H1 (cell line): ENCODE data around the gene BAZ1B. TPM values are rescaled to one million over a fixed set of nuclear protein-coding genes. Genes with fewer than 3 reads are reported as not detected.

ENCODE experiments used
- CTCF ChIA-PET: fragments of 300-600 bp; sonication (Branson Sonifier 250); formaldehyde crosslinking; loops from one replicate; lab custom pipeline; 2021; ENCODE audit not compliant: partially characterized antibody; lab: Charles Lee
- POLR2A ChIA-PET: fragments of 300-600 bp; sonication (Branson Sonifier 250); formaldehyde crosslinking; loops from one replicate; lab custom pipeline; 2021; ENCODE audit warnings: inconsistent platforms; ENCODE audit not compliant: partially characterized antibody; lab: Charles Lee
- DNase-seq, 2 experiments: peaks; one replicate each; pipeline versions ENCODE4 v3.0.0 to v3.0.0-alpha.2; 2010 to 2022; ENCODE audit warnings: low spot score in 2 of 2, low read depth in 1 of 2, mixed read lengths in 1 of 2
- FAIRE-seq: peaks from 2 replicates; lab custom pipeline; 2011; peaks lifted over from hg19 to GRCh38; lab: Jason Lieb, UNC
- H2AFZ ChIP-seq: 2 replicates; pipeline ENCODE4 v1.8.1; 2012; ENCODE audit warnings: low read length, inconsistent platforms
- H2AK5ac ChIP-seq: 2 replicates; pipeline ENCODE4 v1.6.1; 2013; ENCODE audit warnings: low read depth, low read length
- H2BK120ac ChIP-seq: replicated peaks from 2 replicates; pipeline ENCODE3; 2013; ENCODE audit warnings: low read depth, low read length, inconsistent platforms
- H2BK12ac ChIP-seq: 2 replicates; pipeline ENCODE4 v1.6.1; 2013; ENCODE audit warnings: low read depth, low read length
- H2BK15ac ChIP-seq: 2 replicates; pipeline ENCODE4 v1.6.1; 2013; ENCODE audit warnings: low read length
- H2BK20ac ChIP-seq: 2 replicates; pipeline ENCODE4 v1.6.1; 2013; ENCODE audit warnings: low read length
- H2BK5ac ChIP-seq: 2 replicates; pipeline ENCODE4 v1.6.1; 2013; ENCODE audit warnings: low read depth, low read length
- H3K14ac ChIP-seq: 2 replicates; pipeline ENCODE4 v1.6.1; 2013; ENCODE audit warnings: inconsistent platforms; ENCODE audit not compliant: insufficient read length
- H3K18ac ChIP-seq: 2 replicates; pipeline ENCODE4 v1.6.1; 2013; ENCODE audit warnings: low read length; ENCODE audit errors: extremely low read depth
- H3K23ac ChIP-seq: 2 replicates; pipeline ENCODE4 v1.6.1; 2013; ENCODE audit warnings: inconsistent platforms; ENCODE audit not compliant: insufficient read length
- H3K23me2 ChIP-seq: 2 replicates; pipeline ENCODE4 v1.6.1; 2013; ENCODE audit warnings: low read depth, low read length
- H3K27ac ChIP-seq: 2 replicates; pipeline ENCODE4 v1.6.1; 2011; ENCODE audit warnings: low read depth, low read length, inconsistent platforms
- H3K27me3 ChIP-seq, 4 experiments: replicated peaks in 1 of 4; 1 replicate in 1 of 4; 2 replicates in 3 of 4; pipeline versions ENCODE4 v1.6.1 to v1.8.1; 2011 to 2013; ENCODE audit warnings: low read length in 3 of 4, mild to moderate bottlenecking in 3 of 4, inconsistent platforms in 2 of 4, mixed read lengths in 2 of 4, moderate library complexity in 1 of 4; ENCODE audit not compliant: control insufficient read depth in 3 of 4, insufficient read depth in 3 of 4; ENCODE audit errors: extremely low read depth in 1 of 4
- H3K36me3 ChIP-seq, 4 experiments: 2 replicates each; pipeline versions ENCODE4 v1.6.1 to v1.8.1; 2011 to 2013; ENCODE audit warnings: mild to moderate bottlenecking in 4 of 4, low read length in 3 of 4, moderate library complexity in 2 of 4, control low read depth in 1 of 4, inconsistent platforms in 1 of 4; ENCODE audit not compliant: insufficient read depth in 4 of 4, control insufficient read depth in 2 of 4
- H3K4ac ChIP-seq: replicated peaks from 2 replicates; pipeline ENCODE3; 2013; ENCODE audit warnings: low read length, low read depth, mixed read lengths, inconsistent platforms; ENCODE audit not compliant: insufficient read length
- H3K4me1 ChIP-seq, 4 experiments: replicated peaks in 1 of 4; 1 replicate in 1 of 4; 2 replicates in 3 of 4; pipeline versions ENCODE4 v1.6.1 to v1.8.1; 2011 to 2013; ENCODE audit warnings: low read length in 3 of 4, inconsistent platforms in 2 of 4, mixed read lengths in 1 of 4; ENCODE audit not compliant: insufficient read depth in 4 of 4, control insufficient read depth in 3 of 4
- H3K4me2 ChIP-seq, 2 experiments: 2 replicates each; pipeline versions ENCODE4 v1.6.1 to v1.8.1; 2011 to 2013; ENCODE audit warnings: low read depth in 2 of 2, low read length in 2 of 2, control low read depth in 1 of 2, inconsistent platforms in 1 of 2, mild to moderate bottlenecking in 1 of 2; ENCODE audit not compliant: insufficient read depth in 1 of 2
- H3K4me3 ChIP-seq, 4 experiments: fragments of 200-600, 300-600 bp in 1 of 4; sonication (generic), shearing (Covaris generic), sonication (Bioruptor Twin) in 1 of 4; 2 replicates each; pipeline versions ENCODE4 v1.5.1 to v1.8.1; 2011 to 2016; ENCODE audit warnings: low read length in 4 of 4, low read depth in 3 of 4, control low read depth in 2 of 4, inconsistent platforms in 2 of 4, mild to moderate bottlenecking in 2 of 4, mixed read lengths in 1 of 4, moderate library complexity in 1 of 4; ENCODE audit not compliant: insufficient read depth in 2 of 4; ENCODE audit errors: extremely low read depth in 1 of 4
- H3K56ac ChIP-seq: replicated peaks from 2 replicates; pipeline ENCODE3; 2013; ENCODE audit warnings: low read depth, mild to moderate bottlenecking, mixed read lengths, low read length, inconsistent platforms; ENCODE audit not compliant: insufficient read length
- H3K79me1 ChIP-seq: 2 replicates; pipeline ENCODE4 v1.6.1; 2013; ENCODE audit warnings: low read depth, low read length, control low read depth
- H3K79me2 ChIP-seq, 2 experiments: 2 replicates each; pipeline versions ENCODE4 v1.6.1 to v1.8.1; 2012 to 2013; ENCODE audit warnings: low read length in 2 of 2, mild to moderate bottlenecking in 2 of 2, inconsistent platforms in 1 of 2; ENCODE audit not compliant: insufficient read depth in 2 of 2, control insufficient read depth in 1 of 2
- H3K9ac ChIP-seq, 4 experiments: replicated peaks in 1 of 4; 1 replicate in 1 of 4; 2 replicates in 3 of 4; pipeline versions ENCODE4 v1.6.1 to v1.8.1; 2011 to 2013; ENCODE audit warnings: low read depth in 3 of 4, low read length in 3 of 4, control low read depth in 2 of 4, mild to moderate bottlenecking in 2 of 4, moderate library complexity in 2 of 4, inconsistent platforms in 1 of 4; ENCODE audit errors: extremely low read depth in 1 of 4
- H3K9me3 ChIP-seq, 2 experiments: 2 replicates each; pipeline versions ENCODE4 v1.6.1 to v1.8.1; 2012 to 2013; ENCODE audit warnings: mild to moderate bottlenecking in 2 of 2, moderate library complexity in 2 of 2, control low read depth in 1 of 2, inconsistent platforms in 1 of 2, low read depth in 1 of 2, low read length in 1 of 2, mixed read lengths in 1 of 2; ENCODE audit not compliant: insufficient read depth in 2 of 2
- H4K20me1 ChIP-seq, 2 experiments: replicated peaks in 1 of 2; 2 replicates each; pipeline versions ENCODE3 to v1.8.1; 2011 to 2013; ENCODE audit warnings: inconsistent platforms in 2 of 2, low read length in 2 of 2, mild to moderate bottlenecking in 1 of 2; ENCODE audit not compliant: insufficient read depth in 2 of 2, control insufficient read depth in 1 of 2
- H4K5ac ChIP-seq: 2 replicates; pipeline ENCODE4 v1.6.1; 2013; ENCODE audit warnings: low read length, low read depth, mixed read lengths, inconsistent platforms; ENCODE audit not compliant: insufficient read length
- H4K8ac ChIP-seq: 2 replicates; pipeline ENCODE4 v1.8.0; 2013; ENCODE audit warnings: mild to moderate bottlenecking, moderate library complexity, low read length, inconsistent platforms; ENCODE audit not compliant: insufficient read depth; ENCODE audit errors: extremely low read depth
- H4K91ac ChIP-seq: replicated peaks from 2 replicates; pipeline ENCODE3; 2013; ENCODE audit warnings: low read length, mixed read lengths, inconsistent platforms; ENCODE audit not compliant: insufficient read length
- BRCA1 ChIP-seq: IDR thresholded peaks from 2 replicates; pipeline ENCODE4 v1.6.1; 2012; ENCODE audit warnings: low read depth, low read length, improper control_type of control experiment
- CHD1 ChIP-seq: IDR thresholded peaks from 2 replicates; pipeline ENCODE4 v1.6.1; 2012; ENCODE audit warnings: low read depth, low read length, improper control_type of control experiment
- MAFK ChIP-seq: IDR thresholded peaks from 2 replicates; pipeline ENCODE4 v1.6.1; 2012; ENCODE audit warnings: low read depth, mild to moderate bottlenecking, improper control_type of control experiment, low read length
- RAD21 ChIP-seq, 2 experiments: IDR thresholded peaks in 1 of 2; conservative IDR thresholded peaks in 1 of 2; 2 replicates each; pipeline ENCODE4 v1.6.1; 2011; ENCODE audit warnings: low read depth in 2 of 2, low read length in 2 of 2, improper control_type of control experiment in 1 of 2, inconsistent platforms in 1 of 2, mild to moderate bottlenecking in 1 of 2, moderate library complexity in 1 of 2
- SP4 ChIP-seq: IDR thresholded peaks from 2 replicates; pipeline ENCODE4 v1.6.1; 2012; ENCODE audit warnings: low read length, inconsistent platforms
- ZNF274 ChIP-seq: IDR thresholded peaks from 2 replicates; pipeline ENCODE4 v1.7.0; 2012; ENCODE audit warnings: low read length, borderline replicate concordance; ENCODE audit errors: extremely low read depth
- WGBS, 2 experiments: shearing (Covaris generic) in 1 of 2; methylation state at CpG; one replicate each; pipeline versions ENCODE4 v1.1.6 to v1.1.7; 2013 to 2015; ENCODE audit warnings: low lambda C conversion rate in 2 of 2, mixed read lengths in 2 of 2, inconsistent platforms in 1 of 2, low coverage in 1 of 2, missing lambda C conversion rate in 1 of 2; ENCODE audit not compliant: insufficient replicate concordance in 2 of 2, insufficient coverage in 1 of 2, insufficient read length in 1 of 2; ENCODE audit errors: extremely low coverage in 1 of 2, missing lambda C conversion rate in 1 of 2; 5-methylcytosine and 5-hydroxymethylcytosine counted together
- polyA plus RNA-seq, 7 experiments: library from polyadenylated mRNA; depleted of rRNA in 3 of 7; stranded (reverse) in 5 of 7; unstranded in 2 of 7; fragments of >200 nt in 5 of 7; fragments of 200-250 nt in 2 of 7; gene quantifications; 1 replicate in 5 of 7; 2 replicates in 1 of 7; 4 replicates in 1 of 7; pipeline versions ENCODE4 v1.2.1 to v1.2.3, GENCODE V29; 2011 to 2013; ENCODE audit warnings: missing spikeins in 2 of 7, mixed read lengths in 2 of 7
- total RNA-seq: library from RNA; stranded (reverse); fragmentation: NEBNext Ultra II Directional; extraction: Animal tissue kit (Norgen Biotek cat#: 25700); gene quantifications from 2 replicates; pipeline ENCODE4 v1.2.1, GENCODE V29; 2021
- TF ChIP-seq, protein P1 (sequence below), 3 experiments: IDR thresholded peaks; 1 replicate in 2 of 3; 2 replicates in 1 of 3; pipeline versions ENCODE4 v1.5.1 to v1.6.1; 2011; ENCODE audit warnings: low read length in 3 of 3, mild to moderate bottlenecking in 3 of 3, inconsistent platforms in 2 of 3, low read depth in 1 of 3, moderate library complexity in 1 of 3; ENCODE audit not compliant: insufficient read depth in 1 of 3; ENCODE audit errors: control extremely low read depth in 1 of 3
- TF ChIP-seq, protein P2 (sequence below): IDR thresholded peaks from 2 replicates; pipeline ENCODE4 v1.6.1; 2012; ENCODE audit warnings: inconsistent platforms

The BAZ1B gene
- total and polyA plus RNA-seq, 2 of the 8 experiments (the other 6 are each of a cell fraction or from before 2014, with no cell fraction given) = 21.0 to 86.8 TPM

DNA sequence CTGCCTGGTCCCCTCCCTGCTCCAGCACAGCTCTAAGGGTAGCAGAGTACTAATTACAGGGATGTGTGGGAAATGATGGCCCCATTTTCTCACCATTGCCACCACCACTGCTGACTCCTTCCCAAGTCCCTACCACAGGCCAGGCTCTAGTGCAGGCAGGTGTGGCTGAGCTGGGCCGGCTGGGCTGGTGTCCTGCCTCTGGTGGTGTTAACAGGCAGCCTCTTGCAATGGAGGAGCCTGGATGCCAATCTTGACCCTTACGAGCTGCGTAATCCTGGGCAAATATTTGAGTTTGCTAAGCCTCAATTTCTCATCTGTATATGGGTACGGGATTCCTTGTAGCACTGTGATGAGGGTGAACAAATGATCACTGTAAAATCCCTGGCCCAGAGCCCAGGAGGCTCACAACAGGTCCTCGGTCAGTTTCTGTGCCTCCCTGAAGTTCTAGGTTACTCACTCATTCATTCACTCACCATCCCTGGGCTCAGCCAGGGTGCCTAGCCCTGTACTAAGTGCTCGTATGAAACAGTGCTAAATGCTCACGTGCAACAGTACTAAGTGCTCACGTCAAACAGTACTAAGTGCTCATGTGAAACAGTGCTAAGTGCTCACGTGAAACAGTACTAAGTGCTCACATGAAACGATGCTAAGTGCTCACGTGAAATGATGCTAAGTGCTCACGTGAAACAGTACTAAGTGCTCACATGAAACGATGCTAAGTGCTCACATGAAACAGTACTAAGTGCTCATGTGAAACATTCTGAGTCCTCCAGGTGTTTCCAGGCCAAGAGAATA is 90.9 kb downstream of the BAZ1B start:
- DNase-seq (no peak), FAIRE-seq (peak; percentile 66)
- Histone ChIP-seq H4K8ac (no peak overlapping the region), H2BK5ac (no peak overlapping the region), H3K4me3 (no peak overlapping the region), H3K4me1 (peaks cover 0 to 18% (median 13%) of the 10 kb centered on the region in 4 experiments; a peak in 6 of 7 replicates), H3K23ac (no peak overlapping the region), H2BK12ac (0 out of 2 replicates have a peak overlapping the region, but pooled peaks have one; percentile 41), H3K14ac (no peak overlapping the region), H4K5ac (no peak overlapping the region), H3K4me2 (no peak overlapping the region), H2AFZ (no peak overlapping the region), H2AK5ac (peak overlapping the region; percentile 78), H2BK20ac (no peak overlapping the region; the same call in 1 of the 2 replicates), H3K27ac (no peak overlapping the region), H3K4ac (no peak overlapping the region), H4K20me1 (peaks cover 0 to 11% of the 10 kb centered on the region in 2 experiments), H3K79me1 (no peaks in the 10 kb centered on the region), H3K18ac (no peak overlapping the region), H4K91ac (no peak overlapping the region), H2BK15ac (peak overlapping the region; percentile 9; the same call in 1 of the 2 replicates), H2BK120ac (no peak overlapping the region), H3K23me2 (peaks cover 10% of the 10 kb centered on the region; the same call in 1 of the 2 replicates), H3K36me3 (no peaks in the 10 kb centered on the region), H3K79me2 (no peaks in the 10 kb centered on the region), H3K9me3 (peaks cover 0 to 12% of the 10 kb centered on the region in 2 experiments; a peak in 2 of 4 replicates), H3K9ac (no peak overlapping the region), H3K27me3 (peaks cover 9 to 20% (median 18%) of the 10 kb centered on the region in 4 experiments), H3K56ac (no peak overlapping the region)
- WGBS, 2 experiments = 88% methylated on average over 13 of the region's 13 CpGs; no CpG with 5 or more reads in 1 of the 2 experiments
- POLR2A ChIA-PET = interaction anchor here (0.5 to 1.7 kb wide), 3 partner anchors 8 to 90 kb away, joined by 3 to 4 read pairs (median 4); no protein-coding TSS in a partner anchor
- CTCF ChIA-PET = interaction anchor here (0.8 to 2.1 kb wide), 6 partner anchors 15 to 109 kb away, joined by 3 to 11 read pairs (median 4); no protein-coding TSS in a partner anchor
- TF ChIP-seq ZNF274 (no peak), CHD1 (no peak), MAFK (no peak), RAD21 (IDR thresholded peaks at IDR 0.05 in 1 of 2, conservative IDR thresholded peaks at IDR 0.05 in 1 of 2; ENCODE audit: low read depth in 2 of 2, low read length in 2 of 2) (no peak; a peak in 1 of 4 replicates), SP4 (no peak), BRCA1 (no peak)
- TF ChIP-seq, protein P1, sequence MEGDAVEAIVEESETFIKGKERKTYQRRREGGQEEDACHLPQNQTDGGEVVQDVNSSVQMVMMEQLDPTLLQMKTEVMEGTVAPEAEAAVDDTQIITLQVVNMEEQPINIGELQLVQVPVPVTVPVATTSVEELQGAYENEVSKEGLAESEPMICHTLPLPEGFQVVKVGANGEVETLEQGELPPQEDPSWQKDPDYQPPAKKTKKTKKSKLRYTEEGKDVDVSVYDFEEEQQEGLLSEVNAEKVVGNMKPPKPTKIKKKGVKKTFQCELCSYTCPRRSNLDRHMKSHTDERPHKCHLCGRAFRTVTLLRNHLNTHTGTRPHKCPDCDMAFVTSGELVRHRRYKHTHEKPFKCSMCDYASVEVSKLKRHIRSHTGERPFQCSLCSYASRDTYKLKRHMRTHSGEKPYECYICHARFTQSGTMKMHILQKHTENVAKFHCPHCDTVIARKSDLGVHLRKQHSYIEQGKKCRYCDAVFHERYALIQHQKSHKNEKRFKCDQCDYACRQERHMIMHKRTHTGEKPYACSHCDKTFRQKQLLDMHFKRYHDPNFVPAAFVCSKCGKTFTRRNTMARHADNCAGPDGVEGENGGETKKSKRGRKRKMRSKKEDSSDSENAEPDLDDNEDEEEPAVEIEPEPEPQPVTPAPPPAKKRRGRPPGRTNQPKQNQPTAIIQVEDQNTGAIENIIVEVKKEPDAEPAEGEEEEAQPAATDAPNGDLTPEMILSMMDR (IDR thresholded peaks at IDR 0.05; ENCODE audit: control extremely low read depth in 1 of 3, insufficient read depth in 1 of 3, low read depth in 1 of 3, low read length in 3 of 3) = no peak
- TF ChIP-seq, protein P2, sequence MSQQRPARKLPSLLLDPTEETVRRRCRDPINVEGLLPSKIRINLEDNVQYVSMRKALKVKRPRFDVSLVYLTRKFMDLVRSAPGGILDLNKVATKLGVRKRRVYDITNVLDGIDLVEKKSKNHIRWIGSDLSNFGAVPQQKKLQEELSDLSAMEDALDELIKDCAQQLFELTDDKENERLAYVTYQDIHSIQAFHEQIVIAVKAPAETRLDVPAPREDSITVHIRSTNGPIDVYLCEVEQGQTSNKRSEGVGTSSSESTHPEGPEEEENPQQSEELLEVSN = no peak
